ENCODE results near the gene FRG2C.
"Not testable (repeated sequence)": the region's sequence is repeated elsewhere in the genome, so short reads cannot be mapped to it uniquely, and the experiment has no call there.

FRG2C gene

DNA sequence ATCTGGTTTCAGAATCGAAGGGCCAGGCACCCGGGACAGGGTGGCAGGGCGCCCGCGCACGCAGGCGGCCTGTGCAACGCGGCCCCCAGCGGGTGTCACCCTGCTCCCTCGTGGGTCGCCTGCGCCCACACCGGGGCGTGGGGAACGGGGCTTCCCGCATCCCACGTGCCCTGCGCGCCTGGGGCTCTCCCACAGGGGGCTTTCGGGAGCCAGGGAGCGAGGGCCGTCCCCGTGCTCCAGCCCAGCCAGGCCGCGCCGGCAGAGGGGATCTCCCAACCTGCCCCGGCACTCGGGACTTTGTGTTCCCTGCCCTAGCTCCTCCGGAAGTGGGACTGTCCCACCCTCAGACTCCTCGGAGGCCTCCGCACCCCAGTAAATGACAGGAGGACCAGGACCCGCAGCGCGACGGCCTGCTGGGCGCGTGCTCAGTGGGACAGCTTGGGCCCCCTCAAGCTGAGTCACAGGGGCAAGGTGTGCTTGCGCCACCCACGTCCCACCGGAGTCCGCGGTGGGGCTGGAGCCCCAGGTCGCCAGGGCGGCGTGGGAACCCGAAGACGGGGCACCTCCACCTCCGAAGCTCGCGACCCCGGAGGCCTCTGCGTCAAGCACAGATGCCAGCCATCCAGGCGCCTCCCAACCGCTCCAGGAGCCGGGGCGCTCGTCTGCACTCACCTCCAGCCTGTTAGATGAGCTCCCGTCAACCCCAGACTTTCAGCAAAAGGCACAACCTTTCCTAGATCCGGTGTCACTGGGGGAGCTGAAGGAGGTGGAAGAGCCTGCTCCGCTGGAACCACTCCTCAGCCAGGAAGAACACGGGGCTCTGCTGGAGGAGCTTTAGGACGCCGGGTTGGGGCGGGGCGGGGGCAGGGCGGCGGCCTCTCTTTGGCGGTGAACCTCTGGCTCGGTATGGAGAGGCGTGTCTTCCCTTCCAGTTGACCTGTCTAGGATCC is 5.5 kb downstream of the FRG2C start:
- DNase-seq, result not testable (repeated sequence)

DNA sequence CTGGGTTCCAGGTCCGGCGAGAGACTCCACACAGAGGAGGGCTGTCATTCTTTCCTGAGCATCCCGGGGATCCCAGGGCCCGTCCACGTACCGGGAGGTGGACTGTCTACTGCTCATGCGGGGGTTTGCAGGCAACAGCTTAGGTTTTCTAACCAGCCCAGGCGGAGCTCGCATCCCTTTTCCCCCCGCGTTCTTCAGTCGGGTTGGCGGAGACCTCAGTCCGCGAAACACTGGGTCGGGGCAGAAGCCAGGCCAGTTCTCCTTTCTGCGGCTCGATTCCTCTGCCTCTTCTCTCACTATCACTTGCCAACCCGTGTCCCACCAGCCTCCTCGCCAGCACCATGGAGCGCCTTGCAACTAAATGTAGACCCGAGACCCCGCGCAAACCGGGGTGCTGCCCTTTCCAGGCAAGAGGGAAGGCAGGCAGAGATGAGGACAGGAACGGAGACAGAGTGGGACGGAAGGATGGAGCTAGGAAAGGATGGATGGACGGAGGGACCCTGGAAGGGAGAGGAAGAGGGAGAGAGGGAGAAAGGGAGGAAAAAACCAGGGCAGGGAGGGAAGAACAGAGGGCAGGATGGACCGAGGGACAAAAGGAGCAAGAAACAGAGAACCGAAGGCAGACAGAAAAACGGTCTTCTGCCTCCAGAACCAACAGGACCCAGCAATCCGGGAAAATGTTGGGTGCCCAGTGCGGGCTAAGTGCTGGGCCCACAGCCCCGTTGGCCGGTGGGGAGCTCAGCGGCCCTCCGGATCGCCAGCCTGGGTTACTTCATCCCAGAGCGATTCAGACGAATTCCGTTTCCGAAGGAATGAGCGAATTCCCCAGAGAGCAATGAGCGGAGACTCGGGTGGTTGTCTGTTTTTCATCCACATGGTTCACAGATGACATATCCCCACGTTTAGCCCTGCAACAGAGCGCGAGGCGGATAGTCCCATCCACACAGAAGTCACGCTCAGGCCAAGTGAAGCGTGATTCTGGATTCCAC is 6.5 kb downstream of the FRG2C start:
- DNase-seq, result not testable (repeated sequence)

DNA sequence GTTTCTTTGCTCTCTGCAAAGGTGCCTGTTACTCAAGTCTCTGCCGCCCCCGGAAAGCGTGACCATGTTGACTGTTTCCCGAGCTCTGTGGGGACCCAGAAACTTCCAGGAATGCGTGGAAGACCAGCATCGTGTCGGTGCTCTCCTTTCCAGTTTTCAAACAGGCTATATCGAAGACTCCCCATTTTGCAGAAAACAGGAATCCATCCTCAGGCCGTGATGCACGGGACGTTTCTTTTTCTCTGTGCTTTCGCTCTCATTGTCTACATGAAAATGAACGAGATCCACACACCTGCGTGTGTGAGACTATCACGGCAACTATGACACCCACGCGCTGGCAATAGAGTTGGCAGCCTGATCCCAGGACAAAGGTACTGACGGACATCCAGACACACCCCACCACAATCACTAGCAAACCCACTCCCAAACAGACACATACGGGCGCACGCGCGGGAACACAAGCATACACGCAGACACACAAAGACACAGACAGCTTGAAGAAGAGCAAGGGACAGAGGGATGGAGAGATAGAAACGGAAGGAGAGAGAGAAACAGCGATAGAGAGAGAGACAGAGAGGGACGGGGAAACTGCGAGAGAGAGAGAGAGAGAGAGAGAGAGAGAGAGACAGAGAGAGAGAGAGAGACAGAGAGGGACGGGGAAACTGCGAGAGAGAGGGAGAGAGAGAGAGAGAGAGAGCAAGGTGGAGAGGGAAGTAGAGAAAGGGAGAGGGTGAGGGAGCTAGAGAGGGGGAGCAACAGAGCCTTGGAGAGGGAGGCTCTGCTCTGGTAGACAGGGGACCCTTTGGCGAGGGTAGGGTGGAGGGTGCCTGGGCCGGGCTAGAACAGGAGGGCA is 7.4 kb downstream of the FRG2C start:
- not testable (repeated sequence) for DNase-seq

DNA sequence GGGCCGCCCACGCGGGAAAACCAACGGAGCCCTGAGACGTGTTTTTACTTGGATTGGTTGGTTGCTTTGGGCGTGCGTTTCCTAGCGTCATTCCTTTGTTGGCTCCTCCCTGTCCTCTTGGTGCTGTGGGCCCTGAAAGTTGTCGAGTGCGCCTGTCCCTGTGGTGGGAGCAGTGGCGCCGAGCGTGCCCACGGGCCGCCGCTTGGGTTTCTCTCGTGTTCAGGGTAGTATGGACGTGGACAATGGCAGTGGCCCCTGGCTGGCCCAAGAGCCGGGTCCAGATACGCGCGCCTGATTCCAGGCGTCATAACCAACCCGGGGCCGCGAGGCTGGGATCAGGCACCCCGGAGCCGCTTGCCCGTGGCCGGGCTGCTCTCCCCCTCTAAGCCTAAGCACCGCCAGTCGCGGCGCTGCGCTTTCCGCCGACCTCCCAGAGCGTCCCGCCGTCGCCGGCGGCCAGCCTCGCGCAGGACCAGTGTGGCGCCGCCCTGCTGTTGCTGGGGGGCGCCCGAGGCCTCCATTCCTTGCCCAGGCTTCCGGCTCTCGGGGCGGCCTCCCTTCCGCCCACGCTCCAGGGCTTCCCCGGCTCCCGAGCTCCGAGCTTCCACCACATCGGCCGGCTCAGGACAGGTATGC is 8.1 kb downstream of the FRG2C start:
- not testable (repeated sequence) for DNase-seq

DNA sequence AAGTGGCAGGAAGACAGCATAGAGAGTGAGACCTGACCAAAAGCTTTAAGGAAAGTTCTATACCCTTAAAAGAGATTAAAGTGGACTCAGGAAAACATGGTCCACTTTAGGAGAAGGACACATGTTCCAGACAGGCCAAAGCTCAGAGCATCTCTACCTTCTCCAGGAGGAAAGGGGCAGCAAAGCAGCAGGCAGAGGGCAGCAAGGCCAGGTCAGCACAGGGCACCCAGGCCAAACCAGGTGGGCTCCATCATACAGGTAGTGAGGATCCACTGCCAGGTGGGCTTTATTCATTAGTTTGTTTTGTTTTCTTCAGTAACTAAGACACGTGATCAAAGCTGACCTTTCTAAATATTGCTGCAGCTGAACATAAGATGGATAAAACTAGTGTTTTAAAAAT is 19.8 kb downstream of the FRG2C start:
- DNase-seq, result not testable (repeated sequence)

DNA sequence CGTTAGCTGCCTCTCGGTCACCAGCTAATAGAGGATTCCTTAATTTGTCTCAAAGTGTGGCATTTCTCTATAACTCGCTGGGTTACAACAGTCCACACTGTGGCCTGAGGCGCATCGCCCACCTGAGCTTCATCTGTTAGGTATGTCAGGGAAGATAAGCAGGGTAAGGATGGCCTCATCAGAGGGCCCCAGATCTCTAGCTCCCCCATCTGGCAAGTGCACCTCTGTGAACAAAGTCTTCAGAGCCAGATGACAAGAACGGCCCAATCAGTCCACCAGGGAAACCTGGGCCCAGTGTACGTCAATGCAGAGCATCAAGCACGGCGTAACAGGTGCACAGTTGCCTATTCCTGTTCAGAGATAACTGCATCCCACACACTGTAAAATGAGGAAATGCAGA is 23.2 kb downstream of the FRG2C start:
- no peak for DNase-seq

DNA sequence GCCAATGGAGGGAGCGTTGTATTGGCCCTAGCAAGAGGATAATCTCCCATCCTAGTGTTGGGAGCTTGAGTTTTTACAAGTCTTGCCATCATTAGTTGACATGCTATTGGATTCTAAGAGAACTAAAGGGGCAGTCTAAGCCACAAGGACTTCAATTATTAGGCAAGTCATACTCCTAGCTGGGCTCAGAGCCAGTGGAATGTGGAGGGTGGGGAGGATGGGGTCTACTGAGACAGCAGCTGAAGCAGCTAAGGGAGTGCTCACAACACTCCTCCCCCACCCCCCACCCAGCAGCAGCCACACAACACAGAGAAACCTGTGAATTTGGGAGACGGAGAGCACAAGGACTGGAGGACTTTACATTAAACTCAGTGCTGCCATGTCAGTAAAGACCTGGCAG is 27.9 kb downstream of the FRG2C start:
- DNase-seq, result no peak
